HG03565 (cell line): ENCODE results near the gene SORCS2.
"Not testable (repeated sequence)": the region's sequence is repeated elsewhere in the genome, so short reads cannot be mapped to it uniquely, and the experiment has no call there.

Experiments
- ATAC-seq: cut with Tn5 transposase; IDR thresholded peaks from one replicate; pipeline ENCODE4 v1.9.1; 2021; ENCODE audit warnings: mild to moderate bottlenecking, moderate library complexity; ENCODE audit not compliant: unreplicated experiment

SORCS2 gene

DNA sequence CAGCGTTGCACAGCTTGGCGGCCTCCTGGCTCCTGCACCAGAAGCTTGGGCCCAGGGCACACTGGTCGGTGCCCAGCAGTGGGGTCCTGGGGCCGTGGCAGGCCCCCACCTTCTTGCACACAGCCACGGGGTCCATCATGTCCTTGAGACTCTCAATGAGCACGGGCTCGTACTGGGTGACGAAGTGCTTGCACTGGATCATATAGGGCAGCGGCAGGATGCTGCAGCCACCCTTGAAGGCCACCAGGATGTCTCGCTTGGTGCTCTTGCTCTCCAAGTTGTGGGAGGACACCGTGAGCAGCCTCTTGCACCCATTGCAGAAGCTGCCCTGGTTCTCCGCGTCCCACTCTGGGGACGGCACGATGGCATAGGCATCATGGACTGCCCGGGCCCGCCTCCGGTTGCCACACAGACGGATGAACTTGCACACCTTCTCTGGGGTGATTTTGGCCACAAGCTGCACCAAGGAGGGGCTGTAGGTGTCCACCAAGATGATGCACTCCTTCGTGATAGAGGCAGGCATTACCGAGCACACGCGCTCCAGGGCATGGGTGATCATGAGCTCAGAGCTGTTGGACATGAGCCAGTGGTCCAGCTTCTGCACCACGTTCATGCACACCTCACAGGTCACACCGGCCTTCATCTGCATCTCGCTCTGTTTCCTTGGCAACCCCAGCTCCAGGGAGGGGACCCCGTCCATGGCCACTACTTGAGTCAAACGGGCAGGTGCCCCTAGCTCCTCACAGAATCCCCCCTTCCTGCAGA lies 241.2 kb downstream of the SORCS2 start:
- ATAC-seq: no peak

DNA sequence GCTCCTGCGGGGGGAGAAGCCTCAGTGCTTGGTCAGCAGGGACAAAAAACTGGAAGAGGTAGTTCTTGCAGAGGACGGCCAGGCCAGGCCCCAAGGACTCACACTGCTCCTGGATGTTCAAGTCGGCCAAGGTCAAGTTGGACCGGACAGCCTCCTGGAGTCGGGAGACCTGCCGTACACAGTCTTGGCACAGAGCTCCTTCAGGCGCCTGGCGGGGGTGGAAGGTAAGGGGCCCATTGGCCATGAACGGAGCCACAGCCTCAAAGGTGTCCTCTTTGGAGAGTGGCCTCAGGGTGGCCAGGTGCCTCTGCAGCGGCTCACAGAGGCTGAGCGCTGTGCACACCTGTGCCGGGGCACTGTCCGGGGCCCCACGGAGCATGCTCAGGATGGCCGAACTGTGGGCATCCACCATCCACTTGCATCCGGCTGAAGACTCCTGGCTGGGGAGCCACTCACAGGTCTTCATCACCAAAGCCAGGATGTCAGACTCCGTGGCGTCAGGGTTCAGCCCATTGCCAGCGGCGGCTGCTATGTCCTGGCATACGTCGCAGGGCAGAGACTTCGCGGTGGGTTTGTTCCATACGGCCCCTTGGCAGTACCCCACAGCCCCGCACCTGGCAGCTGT lies 241.9 kb downstream of the SORCS2 start:
- ATAC-seq: no peak

DNA sequence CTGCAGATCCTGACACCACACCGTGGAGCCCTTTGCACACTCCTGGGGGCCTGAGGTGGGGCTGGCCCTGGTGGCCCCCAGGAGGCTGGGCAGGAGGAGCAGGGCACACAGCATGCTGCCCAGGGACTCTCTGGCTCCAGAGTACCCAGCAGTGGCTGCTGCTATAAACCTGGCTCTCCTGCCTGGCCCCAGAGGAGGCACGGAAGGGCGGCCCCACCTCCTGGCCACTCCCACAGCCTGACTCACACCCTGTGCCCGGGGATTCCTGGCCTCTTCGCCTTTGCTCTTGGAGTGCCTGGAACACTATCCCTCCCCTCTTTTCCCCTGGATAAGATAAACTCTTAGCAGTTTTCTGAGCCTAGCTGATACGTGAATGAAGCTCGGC lies 242.4 kb downstream of the SORCS2 start, which contains the start of gene PSAPL1:
Gene PSAPL1 (minus strand): TSS at position 165 of the 385 bp plus-strand sequence. CDS start 51 bp downstream, at position 114.
- ATAC-seq: no peak

- no peak for ATAC-seq
Observed at GRCh38 chr4:7435471-7436061, 243.2 kb downstream of the SORCS2 start.

DNA sequence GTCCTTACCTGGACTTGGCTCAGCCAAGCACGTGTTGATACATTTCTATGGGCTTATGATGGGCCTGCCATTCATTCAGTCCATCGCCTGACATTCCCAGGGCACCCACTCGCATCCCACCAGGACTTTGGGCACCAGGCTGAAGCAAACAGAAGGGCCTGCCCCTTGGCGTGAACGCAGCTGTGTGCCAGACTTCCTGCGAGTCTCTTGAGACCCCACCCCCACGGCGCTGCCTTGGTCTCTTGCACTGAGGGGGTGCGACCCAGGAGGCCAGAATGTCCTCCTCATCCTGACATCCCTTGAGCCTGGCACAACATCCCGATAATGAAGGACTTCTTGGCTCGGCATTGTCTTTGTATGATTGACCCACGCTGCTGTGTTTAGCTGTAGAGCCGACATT lies 243.9 kb downstream of the SORCS2 start:
- ATAC-seq: no peak

GRCh38 chr4:7439699-7440098 lies 247.4 kb downstream of the SORCS2 start:
- no peak for ATAC-seq

DNA sequence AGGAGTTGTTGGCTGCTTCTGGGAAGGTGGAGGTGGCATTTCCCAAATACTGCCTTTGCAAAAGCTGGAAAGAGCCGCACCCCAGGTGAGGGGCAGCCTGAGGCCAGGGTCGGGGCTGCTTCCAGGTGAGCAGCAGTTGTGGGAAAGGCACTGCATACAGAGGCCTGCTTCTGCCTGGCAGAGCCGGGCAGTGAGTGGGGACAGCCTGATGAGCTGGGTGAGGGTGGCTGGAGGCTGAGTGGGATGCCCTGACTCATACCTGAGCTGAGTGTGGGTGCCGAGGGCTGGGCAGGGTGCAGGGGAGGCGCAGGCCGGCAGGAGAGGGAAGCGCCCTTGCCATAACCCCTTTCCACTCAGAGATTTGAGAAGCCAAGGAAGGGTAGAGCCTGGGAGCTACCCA lies 248.9 kb downstream of the SORCS2 start:
- ATAC-seq: no peak

DNA sequence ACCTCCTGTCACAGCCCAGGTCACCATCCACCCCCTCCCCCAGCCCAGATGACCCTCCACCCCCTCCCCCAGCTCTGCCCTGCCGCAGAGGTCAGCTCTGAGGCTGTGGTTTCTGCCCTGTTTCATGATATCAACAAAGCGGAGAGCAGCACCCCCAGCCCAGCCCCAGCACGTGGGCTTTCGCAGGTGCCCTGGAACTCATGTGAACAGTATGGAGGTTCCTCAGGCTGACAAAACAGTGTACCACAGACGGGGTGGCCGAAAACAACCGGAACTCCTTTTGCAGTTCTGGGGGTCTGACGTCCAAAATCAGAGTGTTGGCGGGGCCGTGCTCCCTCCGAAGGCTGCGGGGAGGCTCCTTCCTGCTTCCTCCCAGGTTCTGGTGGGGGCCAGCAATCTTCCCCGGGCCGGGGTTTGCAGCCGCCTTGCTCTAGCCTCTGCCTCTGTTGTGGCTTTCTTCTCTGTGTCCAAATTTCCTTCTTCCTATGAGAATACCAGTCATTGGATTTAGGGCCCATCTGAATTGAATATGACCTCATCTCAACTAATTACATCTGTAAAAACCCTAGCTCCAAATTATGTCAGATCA lies 250.3 kb downstream of the SORCS2 start:
- no peak for ATAC-seq

- ATAC-seq: no peak
Observed at GRCh38 chr4:7444314-7444713, 252.0 kb downstream of the SORCS2 start.

GRCh38 chr4:7444731-7445130 lies 252.4 kb downstream of the SORCS2 start:
- no peak for ATAC-seq

DNA sequence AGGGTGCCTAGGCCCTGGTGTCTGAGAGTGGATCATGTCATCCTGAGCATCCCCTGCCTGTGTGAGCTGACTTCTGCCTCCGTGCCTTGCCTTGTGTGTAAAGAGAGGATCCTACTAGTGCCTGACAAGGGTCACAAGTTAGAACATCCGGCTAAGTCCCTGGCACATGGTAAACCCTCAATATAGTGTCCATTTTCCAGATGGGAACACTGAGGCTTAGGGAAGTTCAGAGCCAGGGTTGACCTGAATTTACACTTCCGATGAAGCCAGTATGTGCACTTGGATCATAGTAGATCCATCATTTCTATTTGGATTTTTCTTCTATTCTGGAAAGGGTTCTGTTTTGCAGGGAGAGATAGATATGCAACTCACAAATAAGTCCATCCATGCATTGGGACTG lies 254.9 kb downstream of the SORCS2 start:
- ATAC-seq: no peak

GRCh38 chr4:7448036-7448435 lies 255.7 kb downstream of the SORCS2 start:
- ATAC-seq: no peak

DNA sequence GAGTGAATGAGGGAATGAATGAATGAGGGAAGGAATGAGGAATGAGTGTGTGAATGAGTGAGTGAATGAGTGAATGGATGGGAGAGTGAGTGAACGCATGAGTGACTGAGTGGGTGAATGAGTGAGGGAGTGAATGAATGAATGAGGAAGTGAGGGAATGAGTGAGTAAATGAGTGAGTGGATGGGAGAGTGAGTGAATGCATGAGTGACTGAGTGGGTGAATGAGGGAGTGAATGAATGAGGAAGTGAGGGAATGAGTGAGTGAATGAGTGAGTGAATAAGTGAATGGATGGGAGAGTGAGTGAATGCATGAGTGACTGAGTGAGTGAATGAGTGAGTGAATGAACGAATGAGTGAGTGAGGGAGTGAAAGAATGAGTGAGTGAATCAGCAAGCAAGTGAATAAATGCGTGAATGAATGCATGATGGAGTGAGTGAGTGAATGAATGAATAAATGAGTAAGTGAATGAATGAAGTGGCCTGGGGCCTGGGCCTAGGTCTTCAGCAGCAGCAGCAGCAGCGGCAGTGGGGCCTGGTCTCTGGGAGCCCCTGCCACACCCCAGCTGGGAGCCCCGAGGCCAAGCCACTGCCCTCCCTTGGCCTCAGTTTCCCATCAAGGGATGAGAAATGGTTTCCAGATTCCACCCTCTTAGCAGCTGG lies 258.6 kb downstream of the SORCS2 start:
- no peak for ATAC-seq

DNA sequence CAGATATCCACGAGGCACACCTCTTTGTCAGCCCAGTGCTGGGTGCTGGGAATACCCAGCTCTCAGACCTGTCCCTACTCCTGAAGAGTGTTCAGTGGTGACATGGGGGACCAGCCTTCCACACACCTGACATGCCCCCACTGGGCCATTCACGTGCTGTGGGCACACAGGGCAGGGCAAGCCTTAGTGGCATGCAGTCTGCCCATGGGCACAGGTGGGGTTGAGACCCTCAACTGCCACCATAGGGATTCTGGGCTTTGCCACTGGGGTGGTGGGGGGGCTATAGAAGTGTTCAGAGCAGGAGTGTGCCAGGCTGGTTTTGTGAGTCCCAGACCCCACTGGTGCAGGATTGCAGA lies 259.1 kb downstream of the SORCS2 start:
- no peak for ATAC-seq

- ATAC-seq: no peak
Observed at GRCh38 chr4:7451800-7452199, 259.5 kb downstream of the SORCS2 start.

DNA sequence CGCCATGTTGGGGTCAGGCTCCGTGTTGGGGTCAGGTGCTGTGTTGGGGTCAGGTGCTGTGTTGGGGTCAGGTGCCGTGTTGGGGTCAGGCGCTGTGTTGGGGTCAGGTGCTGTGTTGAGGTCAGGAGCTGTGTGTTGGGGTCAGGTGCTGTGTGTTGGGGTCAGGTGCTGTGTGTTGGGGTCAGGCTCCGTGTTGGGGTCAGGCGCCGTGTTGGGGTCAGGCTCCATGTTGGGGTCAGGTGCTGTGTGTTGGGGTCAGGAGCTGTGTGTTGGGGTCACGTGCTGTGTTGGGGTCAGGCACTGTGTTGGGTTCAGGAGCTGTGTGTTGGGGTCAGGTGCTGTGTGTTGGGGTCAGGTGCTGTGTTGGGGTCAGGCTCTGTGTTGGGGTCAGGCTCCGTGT lies 260.5 kb downstream of the SORCS2 start:
- ATAC-seq: not testable (repeated sequence)

DNA sequence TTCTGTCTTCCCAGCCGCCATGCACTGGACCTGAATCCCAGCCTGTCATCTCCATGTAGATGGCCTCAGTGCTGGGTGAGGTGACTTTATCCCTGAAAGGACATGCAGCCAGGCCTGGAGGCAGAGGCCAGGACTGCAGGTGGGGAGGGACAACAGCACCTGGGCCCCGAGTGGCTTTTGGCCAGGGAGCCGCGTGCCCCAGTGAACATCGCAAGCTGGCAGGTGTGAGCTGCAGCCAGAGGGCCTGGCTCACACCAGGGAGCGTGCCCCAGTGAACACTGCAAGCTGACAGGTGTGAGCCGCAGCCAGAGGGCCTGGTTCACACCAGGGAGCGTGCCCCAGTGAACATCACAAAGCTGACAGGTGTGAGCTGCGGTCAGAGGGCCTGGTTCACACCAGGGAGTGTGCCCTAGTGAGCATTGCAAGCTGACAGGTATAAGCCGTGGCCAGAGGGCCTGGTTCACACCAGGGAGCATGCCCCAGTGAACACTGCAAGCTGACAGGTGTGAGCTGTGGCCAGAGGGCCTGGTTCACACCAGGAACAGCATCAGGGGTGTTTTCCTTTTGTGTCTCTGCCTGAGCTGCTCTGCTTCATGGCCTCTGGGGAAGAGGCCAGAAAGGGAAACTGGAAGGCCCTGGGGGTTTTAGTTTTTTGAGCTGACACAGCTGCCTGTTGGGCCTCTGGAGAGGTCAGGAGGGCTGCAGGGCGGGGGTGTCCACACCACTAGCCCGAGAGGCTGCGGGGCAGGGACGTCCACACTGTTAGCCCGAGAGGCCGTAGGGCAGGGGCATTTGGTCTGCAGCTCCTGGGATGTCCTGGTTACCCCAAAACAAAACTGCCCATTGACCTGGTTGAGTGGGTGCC lies 265.1 kb downstream of the SORCS2 start:
- ATAC-seq: no peak

- no peak for ATAC-seq
Observed at GRCh38 chr4:7458066-7458425, 265.7 kb downstream of the SORCS2 start.

GRCh38 chr4:7458477-7458876 lies 266.1 kb downstream of the SORCS2 start:
- ATAC-seq: no peak

- no peak for ATAC-seq
Observed at GRCh38 chr4:7459471-7459870, 267.1 kb downstream of the SORCS2 start.

DNA sequence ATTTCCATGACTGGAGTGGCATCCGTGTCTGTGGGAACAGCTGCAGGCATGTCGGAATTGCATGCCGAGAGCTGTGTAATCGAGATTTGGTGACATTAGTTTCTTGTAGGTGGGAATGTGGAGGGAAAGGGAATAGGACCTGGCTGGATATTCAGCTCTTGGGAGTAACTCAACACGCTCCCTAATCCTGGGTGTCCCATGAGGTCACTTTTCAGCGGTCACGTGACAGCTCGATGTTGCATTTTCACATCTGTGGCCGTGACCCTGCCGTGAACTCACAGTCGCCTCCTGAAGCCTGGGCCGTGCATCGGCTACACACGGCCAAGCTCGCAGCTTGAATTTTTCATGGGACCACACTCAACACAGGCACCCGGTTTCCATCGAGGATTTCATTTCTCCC lies 268.2 kb downstream of the SORCS2 start:
- ATAC-seq: no peak
